Mesothelial cell of epicardium (in vitro differentiated cells): ENCODE data around the gene KCNT2. TPM values are rescaled to one million over a fixed set of nuclear protein-coding genes. Genes with fewer than 3 reads are reported as not detected.

Experiments used
- DNase-seq, 2 experiments: peaks; one replicate each; pipeline ENCODE4 v3.0.0; 2021; ENCODE audit warnings: low spot score in 2 of 2; ENCODE audit not compliant: unreplicated experiment in 2 of 2
- H3K27ac Mint-ChIP-seq: 2 replicates; pipeline ENCODE4 v1.8.0; 2021; ENCODE audit warnings: mixed read lengths
- H3K27me3 Mint-ChIP-seq: 2 replicates; pipeline ENCODE4 v1.8.0; 2021; ENCODE audit warnings: low read depth, mixed read lengths
- H3K36me3 Mint-ChIP-seq: 2 replicates; pipeline ENCODE4 v1.8.0; 2021; ENCODE audit warnings: mixed read lengths
- H3K4me1 Mint-ChIP-seq: 2 replicates; pipeline ENCODE4 v1.8.0; 2021; ENCODE audit warnings: mixed read lengths
- H3K4me3 Mint-ChIP-seq: 2 replicates; pipeline ENCODE4 v1.8.0; 2021; ENCODE audit warnings: mild to moderate bottlenecking, moderate library complexity, mixed read lengths
- H3K9me3 Mint-ChIP-seq: 2 replicates; pipeline ENCODE4 v1.8.0; 2021; ENCODE audit warnings: mixed read lengths
- CTCF ChIP-seq: fragments of 200-600 bp; sonication (generic); IDR thresholded peaks from one replicate; pipeline ENCODE4 v1.5.0; 2021; ENCODE audit warnings: antibody characterized with exemption; ENCODE audit not compliant: unreplicated experiment
- total RNA-seq: library from RNA; stranded (reverse); gene quantifications from 3 replicates; pipeline ENCODE4 v1.2.1, GENCODE V29; 2021

Gene KCNT2
- 25.6 to 26.4 TPM (median 26.0 TPM) in 3 replicates for total RNA-seq

GRCh38 chr1:196608390-196609369 lies at the start of gene KCNT2:
Gene KCNT2 (minus strand): TSS chr1:196608440. CDS start chr1:196608309, 131 bp downstream.
- Mint-ChIP-seq H3K4me1 (peaks cover 31% of the 10 kb centered on the region), H3K27ac (peak within 1 kb of the TSS; percentile 89), H3K9me3 (peaks cover 4% of the 10 kb centered on the region), H3K36me3 (no peaks in the 10 kb centered on the region), H3K4me3 (peak within 1 kb of the TSS; percentile 83), H3K27me3 (no peaks in the 10 kb centered on the region)
- DNase-seq = peak; percentile 69 to 84
- TF ChIP-seq CTCF = no peak

DNA sequence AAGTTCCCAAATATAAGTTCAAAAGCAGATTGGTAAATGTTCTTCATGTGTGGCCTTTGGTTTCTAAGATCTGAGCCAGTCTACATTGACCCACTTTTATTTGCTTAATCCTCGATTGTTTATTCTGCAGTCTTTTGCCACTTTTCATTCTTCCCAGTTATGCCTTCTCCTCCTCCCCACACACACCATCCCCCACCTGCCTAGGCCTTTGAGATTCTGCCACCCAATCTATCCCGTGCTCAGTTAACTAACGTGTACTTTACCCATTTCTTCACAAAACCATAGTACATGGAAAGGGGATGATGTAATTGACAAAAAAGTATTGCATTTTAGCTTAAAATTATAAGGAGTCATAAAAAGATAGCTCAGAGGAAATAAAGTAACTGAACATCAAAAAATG lies 47.3 kb upstream of the KCNT2 start:
- no peak for DNase-seq
- no peaks in the 10 kb centered on the region for H3K27me3 Mint-ChIP-seq
- no peak overlapping the region for H3K27ac Mint-ChIP-seq
- TF ChIP-seq CTCF = no peak
- H3K36me3 Mint-ChIP-seq = no peaks in the 10 kb centered on the region
- no peaks in the 10 kb centered on the region for H3K9me3 Mint-ChIP-seq
- no peak overlapping the region for H3K4me3 Mint-ChIP-seq
- H3K4me1 Mint-ChIP-seq = peaks cover 14% of the 10 kb centered on the region

DNA sequence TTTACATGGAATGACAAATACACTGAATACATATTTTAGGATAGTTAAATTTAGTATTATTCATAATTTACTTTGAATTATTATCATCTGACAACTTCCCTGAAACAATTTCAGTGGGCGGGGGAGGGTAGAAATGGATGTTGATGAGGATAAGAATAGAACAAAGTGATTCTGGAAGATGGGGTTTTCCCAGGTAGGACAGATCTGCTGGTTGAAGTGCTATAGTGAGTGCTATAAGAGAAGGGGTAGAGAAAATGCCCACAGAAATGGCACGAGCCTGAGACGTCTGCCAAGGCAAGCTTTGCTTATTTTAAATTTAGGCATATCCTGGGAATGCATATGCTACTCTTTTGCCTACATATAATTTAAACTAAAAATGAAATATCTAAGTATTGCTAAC lies 46.8 kb upstream of the KCNT2 start:
- no peak for TF ChIP-seq CTCF
- no peak overlapping the region for H3K27ac Mint-ChIP-seq
- peaks cover 10% of the 10 kb centered on the region for H3K4me1 Mint-ChIP-seq
- no peak overlapping the region for H3K4me3 Mint-ChIP-seq
- H3K9me3 Mint-ChIP-seq = no peaks in the 10 kb centered on the region
- no peak for DNase-seq
- H3K27me3 Mint-ChIP-seq = no peaks in the 10 kb centered on the region
- H3K36me3 Mint-ChIP-seq = no peaks in the 10 kb centered on the region

DNA sequence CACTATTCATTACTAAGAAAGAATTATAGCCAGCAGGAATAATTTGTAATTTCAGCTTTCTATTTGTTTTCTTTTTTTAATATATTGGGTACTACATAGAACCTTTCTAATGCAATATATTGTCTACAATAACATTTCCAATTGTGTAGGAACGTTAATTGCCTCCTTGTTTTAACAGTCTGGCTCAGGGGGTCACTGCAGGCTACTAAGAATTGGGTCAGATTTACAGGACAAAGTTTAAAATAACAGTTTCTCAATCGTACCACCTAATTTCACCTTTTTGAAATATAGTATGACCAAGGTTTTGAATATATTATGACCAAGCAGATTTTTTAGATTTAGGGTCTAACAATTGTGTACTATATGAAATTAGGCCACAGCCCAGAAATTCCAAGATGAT lies 46.0 kb upstream of the KCNT2 start:
- TF ChIP-seq CTCF = no peak
- no peaks in the 10 kb centered on the region for H3K9me3 Mint-ChIP-seq
- DNase-seq = no peak
- no peak overlapping the region for H3K4me3 Mint-ChIP-seq
- no peaks in the 10 kb centered on the region for H3K27me3 Mint-ChIP-seq
- H3K4me1 Mint-ChIP-seq = peaks cover 9% of the 10 kb centered on the region
- H3K27ac Mint-ChIP-seq = no peak overlapping the region
- no peaks in the 10 kb centered on the region for H3K36me3 Mint-ChIP-seq

DNA sequence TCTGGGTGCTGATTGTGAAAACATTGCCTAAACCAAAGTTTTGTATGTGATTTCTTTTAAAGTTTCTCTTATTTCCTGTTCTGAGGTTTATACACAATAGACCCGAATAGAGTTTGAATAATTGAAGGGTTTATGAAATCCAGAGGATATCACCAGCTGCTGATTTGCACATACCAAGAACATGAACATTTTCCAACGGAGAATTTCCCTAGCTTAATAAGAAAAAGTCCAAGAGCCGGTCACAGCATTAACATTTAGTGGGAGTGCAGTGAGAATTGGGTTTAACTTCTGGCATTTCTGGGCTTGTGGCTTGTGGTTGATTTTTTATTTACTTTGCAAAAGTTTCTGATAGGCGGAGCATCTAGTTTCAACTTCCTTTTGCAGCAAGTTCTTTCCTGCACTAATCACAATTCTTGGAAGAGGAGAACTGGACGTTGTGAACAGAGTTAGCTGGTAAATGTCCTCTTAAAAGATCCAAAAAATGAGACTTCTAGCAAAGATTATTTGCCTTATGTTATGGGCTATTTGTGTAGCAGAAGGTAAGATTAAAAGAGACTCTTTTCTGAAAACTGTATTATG lies 43.5 kb upstream of the KCNT2 start, which contains the start of gene CFH:
Gene CFH (plus strand): TSS at position 407 of the 579 bp plus-strand sequence. CDS start 75 bp downstream, at position 482.
- no peaks in the 10 kb centered on the region for H3K36me3 Mint-ChIP-seq
- peak within 1 kb of the TSS; percentile 36 for H3K4me3 Mint-ChIP-seq
- H3K27ac Mint-ChIP-seq = peak within 1 kb of the TSS; percentile 68
- H3K27me3 Mint-ChIP-seq = no peaks in the 10 kb centered on the region
- TF ChIP-seq CTCF = no peak
- DNase-seq = no peak
- H3K9me3 Mint-ChIP-seq = no peaks in the 10 kb centered on the region
- H3K4me1 Mint-ChIP-seq = peaks cover 9% of the 10 kb centered on the region
